Measurements from ENCODE around the gene PAAF1. TPM values are rescaled to one million over a fixed set of nuclear protein-coding genes. Genes with fewer than 3 reads are reported as not detected.
A peak's percentile ranks its signal among the peaks of the same experiment; 100 is the strongest.

Gene PAAF1
- total and polyA plus RNA-seq, 2 experiments from 2014 or later = 13.6 to 18.1 TPM

DNA sequence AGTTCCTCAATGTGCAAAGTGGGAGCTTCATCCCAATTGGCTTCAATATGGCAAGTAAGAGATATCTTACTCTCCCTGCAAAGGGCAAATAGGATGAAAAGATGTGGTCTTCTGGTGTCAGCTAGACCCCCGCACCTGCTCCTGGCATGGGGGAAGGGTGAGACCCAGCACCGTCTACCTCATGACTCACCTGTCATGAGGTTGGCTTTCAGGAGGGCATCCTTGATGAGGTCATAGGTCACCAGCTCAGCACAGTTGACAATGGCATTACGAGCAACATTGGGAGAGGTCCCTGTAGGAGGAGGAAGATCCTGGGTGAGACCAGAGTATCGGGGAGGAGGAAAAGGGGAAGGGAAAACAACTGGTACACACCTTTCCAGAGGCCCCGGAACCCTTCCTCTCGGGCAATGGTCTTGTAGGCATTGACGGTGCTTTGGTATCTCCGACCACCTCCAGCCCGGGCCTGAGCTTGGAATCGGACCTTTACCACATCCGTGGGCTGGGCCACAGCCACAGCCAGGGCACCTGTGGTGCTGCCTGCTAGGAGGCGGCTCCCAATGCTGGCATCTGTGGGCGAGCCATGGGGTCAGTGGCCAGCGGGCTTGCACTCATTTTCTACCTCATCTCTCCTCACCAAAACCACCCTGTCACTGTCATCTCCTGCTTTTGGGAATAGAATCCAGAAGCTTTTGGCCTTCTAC is 99.8 kb downstream of the PAAF1 start:
- Histone ChIP-seq H3K27ac (ENCODE audit: low read depth) (no peak overlapping the region), H3K79me2 (replicated peaks; ENCODE audit: insufficient read depth) (peaks cover 5% of the 10 kb centered on the region), H3K9me2 (ENCODE audit: insufficient read depth) (no peaks in the 10 kb centered on the region), H3K4me1 (ENCODE audit: insufficient read depth) (peaks cover 22% of the 10 kb centered on the region), H3K27me3 (ENCODE audit: insufficient read depth) (no peaks in the 10 kb centered on the region), H3K4me3 (no peak overlapping the region), H3F3A (replicated peaks; ENCODE audit: low read depth) (peaks cover 2% of the 10 kb centered on the region; the same call in 1 of the 2 replicates), H3K36me3 (ENCODE audit: insufficient read depth) (peaks cover 32% of the 10 kb centered on the region), H3K4me2 (no peak overlapping the region), H2AFZ (no peak overlapping the region), H4K20me1 (replicated peaks; ENCODE audit: insufficient read depth) (peaks cover 13% of the 10 kb centered on the region)
- TF ChIP-seq POLR2AphosphoS5 (IDR thresholded peaks at IDR 0.05; ENCODE audit: low read depth) (0 out of 2 replicates have a peak, but pooled peaks have one; percentile 22), EZH2 (IDR thresholded peaks at IDR 0.05; ENCODE audit: low read depth, unreplicated experiment) (no peak)
- Mint-ChIP-seq H3K9me3 (no peaks in the 10 kb centered on the region), H3K27me3 (ENCODE audit: insufficient read depth, low read depth, poor library complexity) (peaks cover 16% of the 10 kb centered on the region), H3K4me3 (no peak overlapping the region), H3K27ac (no peak overlapping the region), H3K36me3 (ENCODE audit: low read depth) (peaks cover 76% of the 10 kb centered on the region), H3K4me1 (peaks cover 22% of the 10 kb centered on the region)
- ATAC-seq (no peak), DNase-seq (ENCODE audit: low spot score) (no peak)

DNA sequence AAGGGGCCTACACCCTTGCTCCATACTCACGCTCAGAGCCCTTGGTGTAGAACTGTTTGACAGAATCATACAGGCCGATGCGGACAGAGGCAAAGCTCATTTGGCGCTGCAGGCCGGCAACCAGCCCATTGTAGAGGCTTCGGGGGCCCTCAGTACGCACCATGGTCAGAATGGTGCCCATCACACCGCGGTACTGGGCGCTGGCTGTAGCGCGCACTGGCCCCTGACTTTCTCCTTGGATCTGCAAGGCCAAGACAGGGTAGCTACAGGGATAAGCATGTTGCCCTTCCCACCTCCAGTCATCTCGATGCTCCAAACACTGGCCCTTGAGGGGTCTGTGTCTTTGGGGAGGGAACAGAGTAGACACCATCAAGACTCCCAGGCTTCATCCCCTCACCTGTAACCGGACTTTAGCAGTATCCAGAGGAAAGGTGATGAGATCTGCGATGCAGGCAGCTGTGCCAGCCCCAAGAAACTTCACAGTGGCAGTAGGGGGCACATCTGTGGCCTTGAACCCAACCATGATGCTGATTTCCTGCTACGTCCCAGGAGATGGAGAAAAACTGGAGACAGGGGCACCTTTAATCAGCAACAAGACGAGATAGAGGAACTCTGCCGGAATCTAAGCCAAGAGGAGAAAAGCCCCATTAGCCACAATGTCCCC is 101.2 kb downstream of the PAAF1 start:
- Histone ChIP-seq H3K4me1 (ENCODE audit: insufficient read depth) (peaks cover 23% of the 10 kb centered on the region), H3K79me2 (replicated peaks; ENCODE audit: insufficient read depth) (peaks cover 14% of the 10 kb centered on the region), H3K4me2 (no peak overlapping the region), H3K4me3 (no peak overlapping the region), H3K36me3 (ENCODE audit: insufficient read depth) (peaks cover 32% of the 10 kb centered on the region), H4K20me1 (replicated peaks; ENCODE audit: insufficient read depth) (peaks cover 13% of the 10 kb centered on the region), H3F3A (replicated peaks; ENCODE audit: low read depth) (no peaks in the 10 kb centered on the region; the same call in 1 of the 2 replicates), H3K27me3 (ENCODE audit: insufficient read depth) (no peaks in the 10 kb centered on the region), H3K9me2 (ENCODE audit: insufficient read depth) (no peaks in the 10 kb centered on the region), H2AFZ (no peak overlapping the region), H3K27ac (ENCODE audit: low read depth) (no peak overlapping the region)
- peaks cover 26% of the 10 kb centered on the region for H3K27me3 Mint-ChIP-seq (ENCODE audit: insufficient read depth, low read depth, poor library complexity)
- H3K27ac Mint-ChIP-seq = no peak overlapping the region
- no peak for TF ChIP-seq ZNF462 (CRISPR knock-in tag; IDR thresholded peaks at IDR 0.05)
- TF ChIP-seq EZH2 (IDR thresholded peaks at IDR 0.05; ENCODE audit: low read depth, unreplicated experiment) = no peak
- H3K4me3 Mint-ChIP-seq = no peak overlapping the region
- ATAC-seq (no peak), DNase-seq (ENCODE audit: low spot score) (no peak)
- peaks cover 81% of the 10 kb centered on the region for H3K36me3 Mint-ChIP-seq (ENCODE audit: low read depth)
- H3K9me3 Mint-ChIP-seq = no peaks in the 10 kb centered on the region; the same call in 1 of the 3 replicates
- H3K4me1 Mint-ChIP-seq = peaks cover 27% of the 10 kb centered on the region
